SK-N-MC (cell line): ENCODE results near the gene BOD1L2.

Experiments used
- DNase-seq: peaks from one replicate; pipeline ENCODE4 v3.0.0-alpha.2; 2011; ENCODE audit warnings: low read depth, low spot score
- H3K27ac ChIP-seq: fragments of 200-600 bp; sonication (generic); 2 replicates; pipeline ENCODE4 v1.5.1; 2016; ENCODE audit warnings: mixed run types
- H3K36me3 ChIP-seq: fragments of 200-600 bp; sonication (generic); 2 replicates; pipeline ENCODE4 v1.6.1; 2017; ENCODE audit warnings: antibody characterized with exemption, low read length, mixed read lengths; ENCODE audit not compliant: insufficient read depth
- H3K4me3 ChIP-seq: fragments of 200-600 bp; sonication (generic); 2 replicates; pipeline ENCODE4 v1.5.1; 2016
- H3K9ac ChIP-seq: fragments of 200-600 bp; sonication (generic); 2 replicates; pipeline ENCODE4 v1.8.0; 2017; ENCODE audit warnings: mixed run types, mixed read lengths; ENCODE audit not compliant: insufficient read length
- H3K9me3 ChIP-seq: fragments of 200-600 bp; sonication (generic); 2 replicates; pipeline ENCODE4 v1.6.1; 2017; ENCODE audit warnings: low read depth, mild to moderate bottlenecking, antibody characterized with exemption, low read length, moderate library complexity, mixed read lengths
- EZH2 ChIP-seq: fragments of 200-600 bp; sonication (generic); IDR thresholded peaks from one replicate; pipeline ENCODE4 v1.6.1; 2017; ENCODE audit warnings: antibody characterized with exemption
- FOXP2 ChIP-seq: optimal IDR thresholded peaks from 2 replicates; pipeline ENCODE3; 2011; ENCODE audit warnings: mild to moderate bottlenecking, moderate library complexity; ENCODE audit not compliant: insufficient read depth; ENCODE audit errors: extremely low read length, control extremely low read depth
- POLR2AphosphoS5 ChIP-seq: IDR thresholded peaks from 2 replicates; pipeline ENCODE4 v1.6.1; 2012; ENCODE audit warnings: mild to moderate bottlenecking, low read depth, low read length, borderline replicate concordance

The BOD1L2 gene

DNA sequence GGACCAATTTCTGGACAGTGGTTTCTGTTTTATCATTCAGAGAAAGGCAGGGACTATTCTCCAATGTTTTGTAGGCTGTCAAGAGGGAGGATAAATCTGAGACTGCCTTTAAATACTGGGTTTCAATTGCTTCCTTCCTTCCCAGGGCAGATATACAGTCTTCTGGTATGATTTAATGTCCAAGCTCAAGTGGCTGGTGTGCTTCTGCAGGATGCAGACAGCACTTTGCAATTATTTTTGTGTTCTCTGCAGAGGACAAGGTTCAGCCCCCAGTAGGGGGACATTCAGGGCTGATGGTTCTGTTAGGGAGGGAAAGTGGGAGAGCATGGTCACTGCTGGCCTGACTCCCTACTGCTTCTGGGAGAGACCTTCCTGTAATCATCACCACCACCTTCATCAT, 4.6 kb upstream of the BOD1L2 start:
- no peak for DNase-seq
- no peak for TF ChIP-seq EZH2
- no peak for TF ChIP-seq POLR2AphosphoS5
- no peak for TF ChIP-seq FOXP2

DNA sequence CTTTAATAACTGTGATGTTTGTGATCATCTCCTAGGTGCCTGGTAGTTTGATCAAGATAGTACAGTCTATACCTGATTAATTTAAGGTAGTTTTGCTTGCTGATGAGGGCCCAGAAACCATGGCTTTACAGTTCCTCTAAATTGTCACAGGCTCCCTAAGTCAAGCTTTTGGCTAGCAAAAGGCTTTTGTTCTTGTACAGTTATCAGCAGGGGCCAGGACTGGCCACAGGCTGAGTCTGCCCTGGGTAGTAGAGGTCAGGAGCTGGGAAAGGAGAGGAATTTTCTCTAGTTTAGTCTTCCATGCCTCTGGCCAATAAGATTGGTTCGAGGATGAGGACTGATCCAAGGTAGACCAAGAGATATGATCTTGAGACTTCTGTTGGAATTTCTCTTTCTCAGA, 3.6 kb upstream of the BOD1L2 start:
- Histone ChIP-seq H3K4me3 (no peak overlapping the region), H3K27ac (no peak overlapping the region), H3K36me3 (no peaks in the 10 kb centered on the region), H3K9me3 (no peaks in the 10 kb centered on the region), H3K9ac (no peak overlapping the region)
- no peak for DNase-seq
- no peak for TF ChIP-seq FOXP2
- no peak for TF ChIP-seq EZH2
- TF ChIP-seq POLR2AphosphoS5 = no peak

More for the DNA sequence above, 4.6 kb upstream of the BOD1L2 start:
- Histone ChIP-seq H3K36me3 (no peaks in the 10 kb centered on the region), H3K27ac (no peak overlapping the region), H3K9ac (no peak overlapping the region), H3K4me3 (no peak overlapping the region), H3K9me3 (no peaks in the 10 kb centered on the region)

DNA sequence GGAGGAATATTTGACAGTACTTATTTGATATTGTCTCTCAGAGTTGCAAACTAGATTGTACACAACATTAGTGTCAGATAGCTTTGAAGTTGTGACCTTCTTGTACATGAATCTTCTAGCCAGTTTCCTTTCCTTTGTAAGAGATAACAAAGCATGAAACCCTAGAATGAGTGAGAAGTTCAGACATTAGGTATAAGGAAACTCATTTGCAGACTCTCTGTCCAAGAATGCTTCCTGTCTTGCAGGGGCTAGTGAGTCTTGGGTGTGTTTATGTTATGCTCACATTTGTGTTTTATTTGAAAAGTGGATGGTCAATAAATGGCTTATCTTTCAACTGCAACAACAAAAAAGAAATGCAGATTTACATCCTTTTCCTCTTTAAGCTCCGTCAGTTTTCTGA, 1.4 kb downstream of the BOD1L2 start:
- no peak for DNase-seq
- no peak for TF ChIP-seq FOXP2
- TF ChIP-seq EZH2 = no peak
- TF ChIP-seq POLR2AphosphoS5 = no peak
- no peak overlapping the region for H3K9ac ChIP-seq
- H3K4me3 ChIP-seq = no peak overlapping the region
- H3K36me3 ChIP-seq = no peaks in the 10 kb centered on the region
- H3K9me3 ChIP-seq = no peaks in the 10 kb centered on the region
- no peak overlapping the region for H3K27ac ChIP-seq

DNA sequence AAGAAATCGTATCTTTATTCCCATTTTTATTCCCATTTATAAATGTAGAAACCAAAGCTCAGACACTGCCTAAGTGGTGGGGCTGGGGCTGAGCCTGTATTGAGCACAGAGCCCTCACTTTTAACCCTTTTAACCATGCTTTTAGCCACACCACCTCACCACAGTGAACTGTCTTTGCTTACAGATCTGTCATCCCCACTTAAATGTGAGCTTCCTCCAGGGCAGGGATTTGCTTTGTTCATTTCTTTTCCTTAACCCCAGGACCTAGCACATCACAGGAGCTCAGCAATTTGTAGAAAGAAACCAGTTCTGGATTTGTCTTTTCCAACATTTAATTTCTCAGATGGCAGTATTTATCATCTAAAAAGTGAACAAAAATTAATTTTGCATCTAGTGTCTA, 2.2 kb downstream of the BOD1L2 start:
- DNase-seq = no peak
- TF ChIP-seq POLR2AphosphoS5 (no peak), EZH2 (no peak), FOXP2 (no peak)
- no peak overlapping the region for H3K9ac ChIP-seq

DNA sequence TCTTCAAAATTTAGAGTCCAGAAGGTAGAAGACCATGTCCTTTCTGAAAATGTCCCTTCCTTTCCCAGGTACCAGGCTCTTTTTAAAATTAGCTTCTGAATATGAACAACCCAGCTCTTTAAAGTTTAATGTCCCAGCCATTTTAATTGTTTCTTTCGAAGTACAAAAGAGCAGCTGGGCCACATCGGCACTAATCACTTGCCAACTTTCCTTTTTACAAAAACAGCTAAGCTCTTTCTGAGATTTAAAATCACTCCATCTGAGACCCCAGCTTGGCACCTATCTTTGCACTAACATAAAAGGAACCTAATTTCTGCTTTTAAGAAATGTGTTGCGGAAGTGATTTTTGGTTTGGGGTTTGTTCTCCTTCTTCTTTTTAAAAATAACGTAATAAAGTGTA, 2.6 kb downstream of the BOD1L2 start:
- Histone ChIP-seq H3K9ac (no peak overlapping the region), H3K36me3 (no peaks in the 10 kb centered on the region), H3K27ac (no peak overlapping the region), H3K4me3 (no peak overlapping the region), H3K9me3 (no peaks in the 10 kb centered on the region)
- TF ChIP-seq FOXP2 (no peak), POLR2AphosphoS5 (no peak), EZH2 (no peak)
- no peak for DNase-seq

More for the DNA sequence above, 2.2 kb downstream of the BOD1L2 start:
- H3K27ac ChIP-seq = no peak overlapping the region
- H3K4me3 ChIP-seq = no peak overlapping the region
- no peaks in the 10 kb centered on the region for H3K36me3 ChIP-seq
- no peaks in the 10 kb centered on the region for H3K9me3 ChIP-seq

DNA sequence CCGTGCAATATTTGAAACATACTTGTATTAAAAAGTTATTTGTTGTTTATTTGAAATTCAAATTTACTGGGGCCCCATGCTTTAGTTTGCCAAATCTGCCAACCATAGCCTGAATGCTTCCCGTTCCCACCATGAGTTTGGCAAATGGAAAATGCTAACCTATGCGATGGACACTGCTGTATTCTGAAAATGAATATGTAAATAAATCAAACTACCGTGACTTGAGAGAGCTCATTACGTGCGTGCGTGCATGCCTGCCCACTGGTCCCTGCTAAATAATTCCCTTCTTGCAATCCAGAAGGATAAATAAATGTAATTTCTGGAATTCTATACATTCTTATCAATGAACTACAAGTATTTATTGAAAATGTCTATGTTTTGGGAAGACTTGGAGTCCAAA, 3.2 kb downstream of the BOD1L2 start:
- DNase-seq = no peak
- no peaks in the 10 kb centered on the region for H3K36me3 ChIP-seq
- H3K9me3 ChIP-seq = no peaks in the 10 kb centered on the region
- no peak overlapping the region for H3K4me3 ChIP-seq
- no peak overlapping the region for H3K27ac ChIP-seq
- no peak for TF ChIP-seq POLR2AphosphoS5
- no peak for TF ChIP-seq FOXP2
- TF ChIP-seq EZH2 = no peak
- no peak overlapping the region for H3K9ac ChIP-seq

DNA sequence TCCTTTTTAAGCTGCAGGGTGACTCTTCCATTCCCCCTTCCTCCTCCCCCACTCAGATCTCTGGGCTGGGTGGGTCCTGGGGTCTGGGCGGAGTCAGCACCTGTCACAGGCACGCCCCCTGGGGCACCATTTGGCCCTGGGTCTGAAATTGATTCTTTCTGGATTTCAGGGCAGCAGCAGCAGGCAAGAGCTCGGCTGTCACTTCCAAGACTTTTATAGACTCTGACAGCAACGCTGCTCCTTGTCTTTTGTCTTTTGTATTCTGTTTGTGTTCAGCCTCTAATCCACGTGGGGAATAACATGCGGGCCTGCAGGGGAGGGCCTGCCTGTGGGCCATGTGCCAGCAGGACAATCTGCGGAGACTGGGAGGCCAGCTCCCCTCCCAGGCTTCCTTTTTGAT, 3.9 kb downstream of the BOD1L2 start:
- H3K9ac ChIP-seq = no peak overlapping the region
- no peak overlapping the region for H3K27ac ChIP-seq
- no peak for DNase-seq
- H3K9me3 ChIP-seq = no peaks in the 10 kb centered on the region
- no peaks in the 10 kb centered on the region for H3K36me3 ChIP-seq
- no peak for TF ChIP-seq EZH2
- no peak for TF ChIP-seq FOXP2
- no peak for TF ChIP-seq POLR2AphosphoS5
- H3K4me3 ChIP-seq = no peak overlapping the region

DNA sequence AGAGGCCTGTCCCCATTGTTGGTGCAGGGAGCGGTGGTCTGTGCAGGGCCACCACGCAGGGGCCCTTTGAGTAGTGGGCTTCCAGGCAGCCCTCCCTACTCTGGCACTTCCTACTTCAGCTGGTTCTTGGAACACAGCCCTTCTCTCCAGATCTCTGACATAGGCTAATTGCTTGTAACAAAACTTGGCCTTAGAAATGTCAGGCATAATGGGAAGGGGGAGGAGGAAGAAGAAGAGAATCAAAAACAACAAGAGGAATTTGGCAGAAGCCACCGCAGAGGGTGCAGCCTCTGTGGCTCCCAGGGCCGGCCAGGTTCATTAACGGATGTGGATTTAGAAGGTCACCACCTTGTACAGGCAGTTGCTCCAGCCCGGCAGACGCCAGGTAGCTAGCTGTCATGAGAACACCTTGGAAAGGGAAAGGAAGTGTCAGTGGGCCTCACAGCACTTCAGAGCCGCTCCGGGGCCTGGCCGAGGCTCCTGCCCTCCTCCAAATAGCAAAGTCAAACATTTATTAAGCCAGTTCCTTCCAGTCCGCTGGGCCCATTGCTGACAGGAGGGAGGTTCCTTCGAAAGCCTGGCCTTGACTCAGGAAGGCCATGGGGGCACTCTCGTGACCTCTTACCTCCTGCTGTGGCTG, 7.4 kb downstream of the BOD1L2 start:
- Histone ChIP-seq H3K9ac (no peak overlapping the region), H3K36me3 (no peaks in the 10 kb centered on the region), H3K27ac (no peak overlapping the region), H3K9me3 (no peaks in the 10 kb centered on the region), H3K4me3 (no peak overlapping the region)
- TF ChIP-seq POLR2AphosphoS5 (no peak), FOXP2 (no peak), EZH2 (no peak)
- DNase-seq = no peak

DNA sequence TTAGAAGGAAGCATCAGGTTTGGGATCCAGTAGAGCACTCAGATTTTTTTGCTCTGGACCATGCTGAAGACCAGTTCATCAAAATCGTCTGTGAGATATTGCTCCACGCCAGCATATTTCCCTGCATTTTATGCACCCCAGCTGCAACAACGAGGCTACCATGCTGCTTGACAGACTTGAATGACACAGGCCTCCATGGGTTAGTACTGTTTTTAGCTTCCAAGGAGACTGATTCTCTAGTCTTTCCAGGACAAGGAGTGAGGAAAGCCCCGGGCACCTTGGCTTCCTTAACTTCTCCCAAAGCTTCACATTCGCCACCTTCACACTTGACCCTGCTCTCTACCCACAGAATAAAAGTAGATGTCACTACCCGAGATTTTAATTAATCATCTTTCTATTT, 17.5 kb downstream of the BOD1L2 start:
- H3K4me3 ChIP-seq = no peak overlapping the region
- DNase-seq = no peak
- H3K9ac ChIP-seq = no peak overlapping the region
- no peaks in the 10 kb centered on the region for H3K9me3 ChIP-seq
- H3K36me3 ChIP-seq = no peaks in the 10 kb centered on the region
- TF ChIP-seq POLR2AphosphoS5 (no peak), FOXP2 (no peak), EZH2 (no peak)
- H3K27ac ChIP-seq = no peak overlapping the region
